DND-41 (cell line): ENCODE measurements around the gene NGFR.

Experiments
- CTCF ChIP-seq: IDR thresholded peaks from 2 replicates; pipeline ENCODE4 v1.5.1; 2012; ENCODE audit warnings: borderline replicate concordance, low read length, moderate library complexity, mild to moderate bottlenecking; ENCODE audit not compliant: poor library complexity, severe bottlenecking; ENCODE audit errors: extremely low read depth
- EZH2 ChIP-seq: IDR thresholded peaks from 3 replicates; pipeline ENCODE4 v1.6.1; 2012; ENCODE audit warnings: borderline replicate concordance, low read depth, mild to moderate bottlenecking, moderate library complexity, low read length, inconsistent platforms; ENCODE audit not compliant: severe bottlenecking

- TF ChIP-seq CTCF (no peak), EZH2 (no peak)
These were observed 52.5 kb downstream of the NGFR start for GRCh38 chr17:49547566-49547965.
